RWPE1 (cell line): ENCODE data around the gene TSPAN3.

ENCODE experiments used
- CTCF ChIA-PET: fragments of 350-600 bp; sonication (Branson Sonifier 250); formaldehyde crosslinking; extraction: SDS; loops from one replicate; lab custom pipeline; 2021; lab: Yijun Ruan, JAX
- POLR2A ChIA-PET: fragments of 400-600 bp; formaldehyde crosslinking; extraction: SDS; loops from one replicate; lab custom pipeline; 2020; ENCODE audit warnings: antibody characterized with exemption; ENCODE audit not compliant: low non-redundant PET; lab: Yijun Ruan, JAX
- DNase-seq: peaks from one replicate; pipeline ENCODE4 v3.0.0; 2012; ENCODE audit warnings: low spot score
- H3K27ac ChIP-seq: fragments of 450-650 bp; 2 replicates; pipeline ENCODE4 v1.5.1; 2017
- CTCF ChIP-seq: fragments of 450-650 bp; conservative IDR thresholded peaks from 2 replicates; pipeline ENCODE4 v1.5.1; 2017; ENCODE audit warnings: low read depth, mild to moderate bottlenecking

TSPAN3 gene

GRCh38 chr15:77111789-77112188, 40.9 kb upstream of the TSPAN3 start:
- DNase-seq: no peak
- ChIA-PET POLR2A (no interaction called here), CTCF (no interaction called here)
- no peak for TF ChIP-seq CTCF
- H3K27ac ChIP-seq: no peak overlapping the region

- no peak overlapping the region for H3K27ac ChIP-seq
- ChIA-PET POLR2A (no interaction called here), CTCF (interaction anchor here (0.5 to 2.3 kb wide), 9 partner anchors 10 to 713 kb away, joined by 3 to 18 read pairs (median 3); no protein-coding TSS in a partner anchor)
- peak; percentile 51 for DNase-seq
- peak; percentile 80 for TF ChIP-seq CTCF
Measured at GRCh38 chr15:77107531-77108355, 36.8 kb upstream of the TSPAN3 start.

- CTCF ChIA-PET: interaction anchor here (0.5 to 2.3 kb wide), 8 partner anchors 9 to 714 kb away, joined by 3 to 18 read pairs (median 3); no protein-coding TSS in a partner anchor
- no peak for TF ChIP-seq CTCF
- no peak for DNase-seq
- POLR2A ChIA-PET: no interaction called here
- no peak overlapping the region for H3K27ac ChIP-seq
Measured at GRCh38 chr15:77107068-77107467, 36.2 kb upstream of the TSPAN3 start.

- no peak for DNase-seq
- POLR2A ChIA-PET: no interaction called here
- CTCF ChIA-PET: interaction anchor here (4.3 kb wide), 1 partner anchor 439 kb away, joined by 28 read pairs; no protein-coding TSS in a partner anchor
- no peak overlapping the region for H3K27ac ChIP-seq
- no peak for TF ChIP-seq CTCF
Measured at GRCh38 chr15:77104155-77104554, 33.2 kb upstream of the TSPAN3 start.

- CTCF ChIA-PET: no interaction called here
- DNase-seq: no peak
- no peak overlapping the region for H3K27ac ChIP-seq
- no peak for TF ChIP-seq CTCF
- POLR2A ChIA-PET: no interaction called here
Measured at GRCh38 chr15:77099741-77100463, 29.0 kb upstream of the TSPAN3 start.

GRCh38 chr15:77098572-77098971, 27.7 kb upstream of the TSPAN3 start:
- no peak for DNase-seq
- ChIA-PET CTCF (interaction anchor here (1.4 kb wide), 1 partner anchor 9 kb away, joined by 5 read pairs; no protein-coding TSS in a partner anchor), POLR2A (no interaction called here)
- no peak for TF ChIP-seq CTCF
- no peak overlapping the region for H3K27ac ChIP-seq
